Kidney epithelial cell (primary cell): ENCODE results near the gene TMEM108. TPM values are rescaled to one million over a fixed set of nuclear protein-coding genes. Genes with fewer than 3 reads are reported as not detected.

ENCODE experiments used
- DNase-seq: peaks from one replicate; pipeline ENCODE4 v3.0.0-alpha.2; 2010; ENCODE audit warnings: low read depth
- H3K27me3 ChIP-seq: 2 replicates; pipeline ENCODE4 v1.6.0; 2011; ENCODE audit warnings: low read length; ENCODE audit not compliant: control insufficient read depth, insufficient read depth
- H3K36me3 ChIP-seq: 2 replicates; pipeline ENCODE4 v1.5.1; 2011; ENCODE audit warnings: low read length; ENCODE audit not compliant: control insufficient read depth, insufficient read depth
- H3K4me3 ChIP-seq: 2 replicates; pipeline ENCODE4 v1.5.1; 2011; ENCODE audit warnings: low read depth, mild to moderate bottlenecking, control low read depth, low read length
- total RNA-seq: library from RNA; depleted of rRNA; stranded (reverse); fragments of >200 nt; gene quantifications from 2 replicates; pipeline ENCODE4 v1.2.3, GENCODE V29; 2015
- TF ChIP-seq, protein P1 (sequence below): IDR thresholded peaks from 2 replicates; pipeline ENCODE4 v1.5.1; 2011; ENCODE audit warnings: mild to moderate bottlenecking, moderate library complexity, low read length, control low read depth, inconsistent platforms; ENCODE audit not compliant: insufficient read depth, poor library complexity, severe bottlenecking

TMEM108 gene
- total RNA-seq, 1 donor from 2014 or later = 4.4 TPM

DNA sequence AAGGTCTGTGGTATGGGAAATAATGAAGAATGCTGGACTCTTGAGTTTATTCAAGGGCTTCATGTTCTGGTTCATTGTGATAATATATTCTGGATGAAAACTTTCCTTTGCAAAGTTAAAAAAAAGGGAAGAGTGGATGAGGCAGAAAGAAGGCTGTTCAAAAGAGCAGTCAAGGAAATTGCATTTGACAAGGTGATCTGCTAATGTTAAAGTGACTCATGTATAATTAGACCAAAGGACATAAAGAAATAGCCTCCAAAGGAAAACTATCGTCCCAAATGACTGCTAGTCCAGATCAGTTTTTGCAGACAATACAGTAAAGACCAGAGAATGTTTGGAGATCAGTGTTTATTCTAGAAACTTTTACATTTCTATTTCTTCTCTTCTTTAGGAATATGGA, 9.8 kb downstream of the TMEM108 start:
- H3K4me3 ChIP-seq = no peak overlapping the region
- no peaks in the 10 kb centered on the region for H3K27me3 ChIP-seq
- TF ChIP-seq, protein P1, sequence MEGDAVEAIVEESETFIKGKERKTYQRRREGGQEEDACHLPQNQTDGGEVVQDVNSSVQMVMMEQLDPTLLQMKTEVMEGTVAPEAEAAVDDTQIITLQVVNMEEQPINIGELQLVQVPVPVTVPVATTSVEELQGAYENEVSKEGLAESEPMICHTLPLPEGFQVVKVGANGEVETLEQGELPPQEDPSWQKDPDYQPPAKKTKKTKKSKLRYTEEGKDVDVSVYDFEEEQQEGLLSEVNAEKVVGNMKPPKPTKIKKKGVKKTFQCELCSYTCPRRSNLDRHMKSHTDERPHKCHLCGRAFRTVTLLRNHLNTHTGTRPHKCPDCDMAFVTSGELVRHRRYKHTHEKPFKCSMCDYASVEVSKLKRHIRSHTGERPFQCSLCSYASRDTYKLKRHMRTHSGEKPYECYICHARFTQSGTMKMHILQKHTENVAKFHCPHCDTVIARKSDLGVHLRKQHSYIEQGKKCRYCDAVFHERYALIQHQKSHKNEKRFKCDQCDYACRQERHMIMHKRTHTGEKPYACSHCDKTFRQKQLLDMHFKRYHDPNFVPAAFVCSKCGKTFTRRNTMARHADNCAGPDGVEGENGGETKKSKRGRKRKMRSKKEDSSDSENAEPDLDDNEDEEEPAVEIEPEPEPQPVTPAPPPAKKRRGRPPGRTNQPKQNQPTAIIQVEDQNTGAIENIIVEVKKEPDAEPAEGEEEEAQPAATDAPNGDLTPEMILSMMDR = no peak
- DNase-seq = no peak
- H3K36me3 ChIP-seq = no peaks in the 10 kb centered on the region

DNA sequence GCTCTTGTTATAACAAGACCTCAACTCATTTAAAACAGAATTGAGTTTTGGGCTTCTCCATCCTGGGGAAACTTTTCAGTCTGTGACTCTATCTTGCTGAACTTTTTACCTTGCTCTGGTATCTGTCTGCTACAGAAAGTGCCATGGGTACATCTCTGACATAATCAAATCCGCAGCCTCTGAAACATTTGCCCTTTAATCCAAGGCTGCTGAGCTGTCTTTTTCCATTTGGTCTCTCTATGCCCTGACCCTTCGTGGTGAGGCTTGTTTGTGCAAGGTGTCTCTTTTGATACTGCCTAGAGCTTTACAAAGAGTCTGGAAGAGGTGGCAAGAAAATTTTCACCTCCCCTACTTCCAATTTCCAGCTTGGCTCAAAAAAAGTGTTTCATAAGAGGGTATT, 11.3 kb downstream of the TMEM108 start:
- TF ChIP-seq, protein P1 = no peak
- H3K4me3 ChIP-seq = no peak overlapping the region
- H3K36me3 ChIP-seq = no peaks in the 10 kb centered on the region
- H3K27me3 ChIP-seq = no peaks in the 10 kb centered on the region
- DNase-seq = no peak

DNA sequence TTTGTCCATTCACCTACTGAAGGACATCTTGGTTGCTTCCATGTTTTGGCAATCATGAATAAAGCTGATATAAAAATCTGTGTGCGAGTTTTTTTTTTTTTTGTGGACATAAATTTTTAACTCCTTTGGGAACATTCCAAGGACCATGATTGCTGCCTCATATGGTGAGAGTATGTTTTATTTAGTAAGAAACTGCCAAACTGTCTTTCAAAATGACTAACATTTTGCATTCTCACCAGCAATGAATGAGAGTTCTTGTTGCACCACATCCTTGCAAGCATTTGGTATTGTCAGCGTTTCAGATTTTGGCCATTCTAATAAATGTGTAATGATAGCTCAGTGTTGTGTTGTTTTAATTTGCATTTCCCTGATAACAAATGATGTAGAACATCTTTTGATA, 12.7 kb downstream of the TMEM108 start:
- TF ChIP-seq, protein P1 = no peak
- Histone ChIP-seq H3K36me3 (no peaks in the 10 kb centered on the region), H3K4me3 (no peak overlapping the region), H3K27me3 (no peaks in the 10 kb centered on the region)
- no peak for DNase-seq

DNA sequence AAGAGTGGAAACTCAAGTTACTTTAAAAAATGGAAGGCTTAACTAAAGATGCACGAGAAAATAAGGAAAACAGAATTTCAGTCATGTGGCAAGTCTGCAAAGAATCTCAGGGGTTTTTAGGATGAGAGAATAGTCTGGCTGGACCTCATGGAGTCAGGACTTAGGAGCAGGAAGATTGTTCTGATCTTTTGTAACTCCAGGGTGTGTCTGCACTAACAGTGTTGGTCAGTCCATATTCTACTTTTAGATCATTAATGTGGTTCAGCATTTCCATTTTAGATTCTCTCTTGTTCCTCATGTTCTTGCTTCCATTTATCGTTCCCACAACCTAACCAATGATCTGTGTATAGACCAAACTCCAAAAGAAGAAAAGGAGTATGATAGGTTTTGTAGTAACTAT, 15.3 kb downstream of the TMEM108 start:
- Histone ChIP-seq H3K27me3 (no peaks in the 10 kb centered on the region), H3K4me3 (no peak overlapping the region), H3K36me3 (no peaks in the 10 kb centered on the region)
- no peak for DNase-seq
- TF ChIP-seq, protein P1 = no peak

DNA sequence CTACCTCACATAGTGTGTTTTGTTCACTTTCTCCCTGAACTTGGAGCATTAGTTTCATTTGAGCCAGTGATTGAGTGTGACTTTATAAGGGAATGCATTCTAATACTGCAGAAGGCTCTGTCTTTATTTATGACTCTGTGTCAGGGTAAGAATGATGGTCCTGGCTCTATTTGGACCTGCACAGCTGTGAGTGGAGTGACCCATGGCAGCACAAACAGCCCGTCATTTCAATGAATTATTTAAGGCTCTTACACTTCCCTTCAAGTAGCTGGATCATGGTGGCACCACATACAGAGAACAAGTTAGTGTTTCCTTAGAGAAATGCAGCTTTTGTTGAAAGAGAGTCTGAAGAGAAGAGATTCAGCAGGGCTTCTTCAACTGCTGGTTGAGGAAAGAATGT, 16.4 kb downstream of the TMEM108 start:
- TF ChIP-seq, protein P1 = no peak
- H3K27me3 ChIP-seq = no peaks in the 10 kb centered on the region
- DNase-seq = no peak
- no peak overlapping the region for H3K4me3 ChIP-seq
- H3K36me3 ChIP-seq = no peaks in the 10 kb centered on the region

DNA sequence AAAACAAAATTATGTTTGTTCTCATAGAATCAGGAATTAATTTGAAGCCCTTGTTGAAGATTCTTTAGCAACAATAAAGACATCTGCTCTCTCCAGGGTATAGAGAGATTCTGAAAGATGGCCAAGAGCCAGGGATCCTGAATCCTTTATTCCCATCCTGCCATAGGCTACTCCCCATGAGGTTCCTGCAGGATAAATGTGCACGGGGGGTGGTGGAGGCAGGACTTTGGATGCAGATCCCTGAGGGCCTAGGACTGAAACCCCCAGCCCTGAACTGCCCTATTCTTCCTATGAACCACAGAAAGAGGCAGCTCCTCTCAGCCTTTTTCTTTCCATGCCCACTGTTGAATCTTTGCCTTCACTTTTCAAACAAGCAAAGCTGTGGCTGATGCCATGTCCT, 17.1 kb downstream of the TMEM108 start:
- no peaks in the 10 kb centered on the region for H3K27me3 ChIP-seq
- no peak overlapping the region for H3K4me3 ChIP-seq
- TF ChIP-seq, protein P1 = no peak
- H3K36me3 ChIP-seq = no peaks in the 10 kb centered on the region
- DNase-seq = no peak
